ENCODE data around the gene SLC9A9.

- TF ChIP-seq CTCF (IDR thresholded peaks at IDR 0.05; ENCODE audit: low read depth, low read length) (no peak), POLR2A (IDR thresholded peaks at IDR 0.05; ENCODE audit: extremely low read depth, insufficient read length) (no peak), MAX (IDR thresholded peaks at IDR 0.05; ENCODE audit: low read depth, low read length) (no peak), MYC (IDR thresholded peaks at IDR 0.05; ENCODE audit: low read depth, low read length) (no peak)
Measured at GRCh38 chr3:143633816-143634215, 214.5 kb downstream of the SLC9A9 start.

Measured in NB4 (cell line).